Fibroblast of skin of right biceps (primary cell): ENCODE data around the gene SAE1.

Experiments
- DNase-seq: peaks from one replicate; pipeline ENCODE4 v3.0.0-alpha.2; 2013

The SAE1 gene

GRCh38 chr19:47172666-47173455 is 42.2 kb downstream of the SAE1 start:
- DNase-seq = no peak

GRCh38 chr19:47176071-47176626 is 45.5 kb downstream of the SAE1 start:
- peak; percentile 79 for DNase-seq

- DNase-seq = peak; percentile 87
Observed at GRCh38 chr19:47176627-47177090, 46.0 kb downstream of the SAE1 start.

DNA sequence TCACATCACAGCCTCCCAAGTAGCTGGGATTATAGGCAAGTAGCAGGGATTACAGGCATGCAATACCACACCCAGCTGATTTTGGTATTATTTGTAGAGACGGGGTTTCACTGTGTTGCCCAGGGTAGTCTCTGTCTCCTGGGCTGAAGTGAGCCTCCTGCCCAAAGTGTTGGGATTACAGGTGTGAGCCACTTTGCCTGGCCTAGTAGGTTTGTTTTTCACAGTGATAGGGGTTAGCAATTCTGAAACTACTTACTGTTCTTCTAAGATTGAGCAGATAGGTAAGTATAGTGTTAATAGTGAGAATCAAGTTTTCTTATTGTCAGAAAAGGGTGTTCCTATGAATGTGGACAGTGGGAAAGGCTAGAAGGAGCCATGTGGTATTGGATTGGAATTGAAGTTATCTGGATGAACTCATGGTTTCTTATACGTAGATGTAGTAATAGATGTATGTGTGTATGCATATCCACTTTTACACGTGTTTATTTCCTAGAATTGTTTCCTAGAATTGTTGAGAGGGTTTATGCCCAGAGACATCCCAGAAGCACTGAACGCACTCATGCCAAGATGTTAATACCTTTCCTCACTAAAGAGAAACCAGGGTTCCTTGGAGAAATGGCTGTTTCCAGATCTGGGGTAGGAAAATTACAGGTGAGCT is 49.1 kb downstream of the SAE1 start:
- no peak for DNase-seq

DNA sequence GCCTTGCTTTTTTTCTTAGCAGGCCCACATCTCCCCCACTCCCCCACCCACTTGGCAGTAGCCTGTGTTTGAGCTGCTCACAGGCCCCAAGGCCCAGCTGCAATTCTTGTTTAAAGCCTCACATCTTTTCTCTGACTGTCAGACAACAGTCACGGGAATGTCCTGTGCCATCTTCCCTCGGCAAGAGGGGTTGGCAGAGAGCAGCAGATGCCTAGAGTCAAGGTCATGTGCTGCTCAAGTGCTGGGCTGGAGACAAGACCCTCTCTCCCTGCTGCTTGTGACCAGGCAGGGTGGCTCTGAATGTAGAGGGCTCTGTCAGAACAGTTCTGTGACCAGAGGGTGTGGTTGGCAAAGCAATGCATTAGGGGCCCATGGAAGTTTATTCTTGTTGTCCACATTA is 53.0 kb downstream of the SAE1 start:
- DNase-seq = no peak

GRCh38 chr19:47186446-47187334 is 56.1 kb downstream of the SAE1 start:
- no peak for DNase-seq

GRCh38 chr19:47187335-47187655 is 56.7 kb downstream of the SAE1 start:
- no peak for DNase-seq

- DNase-seq = no peak
Observed at GRCh38 chr19:47187797-47188196, 57.2 kb downstream of the SAE1 start.

DNA sequence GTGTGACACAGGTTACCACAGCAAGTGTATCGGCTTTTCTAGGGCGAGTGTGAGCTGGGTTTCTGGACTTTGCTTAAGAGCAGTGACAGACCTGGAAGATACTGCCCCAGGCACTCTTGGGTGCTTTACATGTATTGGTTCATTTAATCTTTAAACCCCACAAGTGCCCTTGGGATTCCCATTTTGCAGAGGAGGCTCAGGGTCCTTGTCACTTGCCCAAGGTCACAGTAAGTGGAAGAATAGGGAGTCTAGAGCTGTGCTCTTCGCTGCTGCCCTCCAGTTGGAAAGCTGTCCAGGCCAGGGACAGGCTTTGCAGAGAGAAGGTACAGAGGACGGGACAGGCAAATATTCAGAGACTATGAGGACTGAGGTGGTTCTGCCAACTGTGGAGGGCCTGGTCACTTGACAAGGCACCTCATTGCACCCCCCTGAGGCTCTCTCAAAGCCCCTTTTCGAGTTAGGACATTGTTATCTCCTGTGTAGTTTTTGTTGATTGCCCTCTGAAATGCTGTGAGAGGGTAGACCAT is 57.9 kb downstream of the SAE1 start:
- no peak for DNase-seq

- peak; percentile 56 for DNase-seq
Observed at GRCh38 chr19:47190167-47190727, 59.6 kb downstream of the SAE1 start.

- no peak for DNase-seq
Observed at GRCh38 chr19:47195434-47195833, 64.8 kb downstream of the SAE1 start.

DNA sequence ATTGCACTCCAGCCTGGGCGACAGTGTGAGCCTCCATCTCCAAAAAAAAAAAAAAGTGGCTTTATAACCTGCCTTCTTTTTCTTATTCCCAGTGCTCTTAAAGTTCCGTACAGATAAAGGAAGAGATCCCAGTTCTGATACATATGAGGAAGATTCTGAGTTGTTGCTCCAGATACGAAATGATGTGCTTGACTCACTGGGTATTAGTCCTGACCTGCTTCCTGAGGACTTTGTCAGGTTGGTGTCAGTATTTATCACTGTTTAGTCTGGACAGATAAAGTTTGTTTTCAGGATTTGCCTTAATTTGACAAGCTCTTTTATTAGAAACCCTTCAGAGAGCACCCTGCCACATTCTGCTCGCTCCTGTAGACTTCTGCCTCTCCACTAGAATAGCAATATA is 66.5 kb downstream of the SAE1 start:
- no peak for DNase-seq

DNA sequence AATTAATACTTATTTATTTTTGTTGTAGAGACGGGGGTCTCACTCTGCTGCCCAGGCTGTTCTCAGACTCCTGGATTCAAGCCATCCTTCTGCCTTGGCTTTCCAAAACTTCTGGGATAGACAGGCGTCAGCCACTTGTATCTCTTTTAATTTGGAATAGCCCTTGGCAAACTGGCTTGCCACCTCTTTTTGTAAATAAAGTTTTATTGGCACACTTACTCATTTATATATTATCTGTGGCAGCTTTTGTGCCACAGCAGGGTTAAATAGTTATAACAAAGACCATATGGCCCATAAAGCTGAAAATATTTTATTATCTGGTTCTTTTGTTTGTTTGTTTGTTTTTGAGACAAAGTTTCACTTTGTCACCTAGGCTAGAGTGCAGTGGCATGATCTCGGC is 69.9 kb downstream of the SAE1 start:
- DNase-seq = no peak

GRCh38 chr19:47203254-47203653 is 72.6 kb downstream of the SAE1 start:
- no peak for DNase-seq

GRCh38 chr19:47209319-47210179 is 78.9 kb downstream of the SAE1 start:
- DNase-seq = no peak

DNA sequence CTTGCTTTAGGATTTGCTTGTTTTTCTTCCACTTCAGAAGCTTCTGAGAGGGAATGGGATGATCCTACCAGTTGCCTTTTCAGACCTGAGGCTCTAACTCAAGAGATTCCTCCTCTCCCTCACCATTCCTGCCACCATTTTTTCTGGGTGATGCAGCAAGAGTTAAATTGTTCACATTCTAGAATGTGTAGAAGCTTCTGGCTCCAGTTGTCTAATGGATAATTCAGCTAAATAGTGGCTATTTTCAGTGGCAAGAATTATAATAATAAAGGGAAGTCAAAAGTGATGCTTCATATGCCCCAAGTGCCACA is 79.5 kb downstream of the SAE1 start:
- DNase-seq = no peak

GRCh38 chr19:47210689-47211316 is 80.2 kb downstream of the SAE1 start:
- DNase-seq = peak; percentile 79

DNA sequence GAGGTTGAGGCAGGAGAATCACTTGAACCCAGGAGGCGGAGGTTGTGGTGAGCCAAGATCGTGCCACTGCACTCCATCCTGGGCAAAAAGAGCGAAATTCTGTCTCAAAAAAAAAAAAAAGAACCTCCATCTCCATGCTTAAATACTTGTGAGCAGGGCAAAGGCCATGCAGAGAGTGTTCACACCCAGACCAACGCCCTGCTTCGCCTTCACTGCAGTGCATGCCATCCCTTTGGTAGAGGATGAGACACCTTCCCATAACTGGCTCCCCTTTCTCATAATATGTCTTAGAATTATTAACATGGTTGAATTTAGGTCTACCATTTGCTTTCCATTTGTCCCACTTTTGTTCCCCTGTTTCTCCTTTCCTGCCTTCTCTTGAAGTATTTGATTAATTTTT is 84.9 kb downstream of the SAE1 start:
- DNase-seq = no peak

DNA sequence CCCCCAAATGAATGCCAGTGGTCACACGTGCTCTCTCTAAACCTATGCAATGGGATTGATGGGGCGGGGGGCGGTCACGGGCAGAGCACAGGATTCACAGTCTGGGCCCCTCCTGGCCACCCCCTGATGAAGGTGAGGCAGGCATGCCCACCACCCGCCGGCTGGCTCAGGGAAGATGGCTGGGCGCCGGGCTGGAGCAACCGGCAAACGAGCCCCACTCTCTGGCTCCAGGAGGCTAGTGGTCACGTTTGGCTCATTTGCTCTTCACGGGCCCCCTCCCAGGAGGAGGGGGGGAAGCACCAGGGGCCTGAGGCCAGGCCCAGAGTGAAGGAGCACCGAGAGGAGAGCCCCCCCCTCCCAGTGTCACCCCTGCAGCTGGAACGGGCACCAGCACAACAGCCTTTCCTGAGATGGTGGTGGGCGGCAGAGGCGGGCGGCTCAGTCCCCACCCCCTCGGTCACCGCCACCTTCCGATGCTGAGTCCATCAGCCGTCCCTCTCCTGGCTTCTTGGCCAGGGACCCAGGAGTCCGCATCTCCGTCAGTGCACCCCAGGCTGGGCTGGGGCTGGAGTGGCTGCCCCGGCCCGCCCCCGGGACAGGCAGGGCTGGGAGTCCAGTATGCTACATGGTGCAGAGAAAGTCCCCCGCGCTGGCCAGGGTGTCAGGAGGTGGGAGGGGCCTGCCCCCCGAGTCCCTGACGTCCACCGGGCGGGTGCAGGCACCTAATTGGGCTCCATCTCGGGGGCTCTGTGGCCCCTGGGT is 90.6 kb downstream of the SAE1 start:
- DNase-seq = no peak

DNA sequence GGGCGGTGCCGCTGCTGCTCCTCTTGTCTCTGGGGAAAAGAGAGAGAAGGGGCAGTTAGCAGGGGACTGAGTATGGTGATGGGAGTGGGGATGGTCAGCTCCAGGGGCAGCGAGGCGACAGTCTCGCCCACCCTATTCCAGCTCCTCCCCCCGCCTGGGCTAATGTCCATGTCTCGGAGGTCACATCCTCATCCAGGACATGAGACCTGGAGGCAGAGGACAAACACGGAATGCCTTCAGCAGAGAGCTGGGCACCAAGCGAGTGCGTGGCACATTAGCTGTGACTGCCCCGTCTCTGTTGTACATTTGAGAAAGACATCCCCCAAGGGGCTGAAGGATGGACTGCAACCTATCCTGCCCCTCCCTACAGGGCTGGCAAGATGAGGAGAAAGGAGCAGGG is 91.3 kb downstream of the SAE1 start:
- no peak for DNase-seq
